GM11168 (cell line): ENCODE measurements around the gene PODN.

ENCODE experiments used
- in situ Hi-C: fragments of 300-500 bp; cut with MboI; formaldehyde crosslinking; loops from one replicate; pipeline ENCODE4 v1.12.0; 2022; ENCODE audit warnings: low sequenced_read_pairs; ENCODE audit not compliant: unreplicated experiment

PODN gene

GRCh38 chr1:53086491-53087070, 24.6 kb downstream of the PODN start:
- in situ Hi-C loops: no loop called here

- in situ Hi-C loops: no loop called here
Measured at GRCh38 chr1:53087332-53088285, 25.6 kb downstream of the PODN start.

GRCh38 chr1:53088616-53089300, 26.7 kb downstream of the PODN start:
- in situ Hi-C loops: no loop called here

- in situ Hi-C loops: no loop called here
Measured at GRCh38 chr1:53089478-53090226, 27.6 kb downstream of the PODN start.

GRCh38 chr1:53090227-53091147, 28.5 kb downstream of the PODN start:
- in situ Hi-C loops: no loop called here

- in situ Hi-C loops: no loop called here
Measured at GRCh38 chr1:53091841-53092645, 30.0 kb downstream of the PODN start.

- in situ Hi-C loops: no loop called here
Measured at GRCh38 chr1:53092659-53093450, 30.8 kb downstream of the PODN start.

GRCh38 chr1:53093451-53093754, 31.4 kb downstream of the PODN start:
- in situ Hi-C loops: no loop called here

- in situ Hi-C loops: no loop called here
Measured at GRCh38 chr1:53093778-53094532, 31.9 kb downstream of the PODN start.

- in situ Hi-C loops: no loop called here
Measured at GRCh38 chr1:53094533-53094919, 32.5 kb downstream of the PODN start.

- in situ Hi-C loops: no loop called here
Measured at GRCh38 chr1:53104289-53104913, 42.4 kb downstream of the PODN start.

GRCh38 chr1:53107090-53107489, 45.1 kb downstream of the PODN start:
- in situ Hi-C loops: no loop called here

GRCh38 chr1:53107570-53108322, 45.7 kb downstream of the PODN start:
- in situ Hi-C loops: no loop called here

GRCh38 chr1:53108646-53109580, 46.9 kb downstream of the PODN start:
- in situ Hi-C loops: no loop called here
